ENCODE data around the gene LZTS2.

LZTS2 gene

DNA sequence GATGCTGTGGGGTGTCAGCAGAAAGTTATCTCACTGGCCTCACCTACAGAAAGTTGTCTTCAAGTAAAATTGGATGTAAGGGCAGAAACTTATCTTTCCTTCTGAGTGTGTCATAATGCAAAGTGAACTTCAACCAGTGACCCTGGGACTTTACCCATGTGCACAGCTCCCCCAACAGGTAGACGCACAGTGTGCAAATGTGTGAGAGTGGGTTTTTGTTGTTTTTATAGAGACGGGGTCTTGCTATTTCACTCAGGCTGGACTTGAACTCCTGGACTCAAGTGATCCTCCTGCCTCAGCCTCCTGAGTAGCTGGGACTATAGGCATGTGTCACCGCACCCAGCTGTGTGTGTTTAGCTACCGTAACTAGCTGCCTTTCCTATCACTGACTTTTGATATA lies 55.8 kb downstream of the LZTS2 start:
- no peak for DNase-seq (ENCODE audit: low read depth)
- H3K4me3 ChIP-seq (ENCODE audit: low read length) = no peak overlapping the region
- TF ChIP-seq, protein P1, sequence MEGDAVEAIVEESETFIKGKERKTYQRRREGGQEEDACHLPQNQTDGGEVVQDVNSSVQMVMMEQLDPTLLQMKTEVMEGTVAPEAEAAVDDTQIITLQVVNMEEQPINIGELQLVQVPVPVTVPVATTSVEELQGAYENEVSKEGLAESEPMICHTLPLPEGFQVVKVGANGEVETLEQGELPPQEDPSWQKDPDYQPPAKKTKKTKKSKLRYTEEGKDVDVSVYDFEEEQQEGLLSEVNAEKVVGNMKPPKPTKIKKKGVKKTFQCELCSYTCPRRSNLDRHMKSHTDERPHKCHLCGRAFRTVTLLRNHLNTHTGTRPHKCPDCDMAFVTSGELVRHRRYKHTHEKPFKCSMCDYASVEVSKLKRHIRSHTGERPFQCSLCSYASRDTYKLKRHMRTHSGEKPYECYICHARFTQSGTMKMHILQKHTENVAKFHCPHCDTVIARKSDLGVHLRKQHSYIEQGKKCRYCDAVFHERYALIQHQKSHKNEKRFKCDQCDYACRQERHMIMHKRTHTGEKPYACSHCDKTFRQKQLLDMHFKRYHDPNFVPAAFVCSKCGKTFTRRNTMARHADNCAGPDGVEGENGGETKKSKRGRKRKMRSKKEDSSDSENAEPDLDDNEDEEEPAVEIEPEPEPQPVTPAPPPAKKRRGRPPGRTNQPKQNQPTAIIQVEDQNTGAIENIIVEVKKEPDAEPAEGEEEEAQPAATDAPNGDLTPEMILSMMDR (conservative IDR thresholded peaks at IDR 0.05; ENCODE audit: low read length) = no peak

DNA sequence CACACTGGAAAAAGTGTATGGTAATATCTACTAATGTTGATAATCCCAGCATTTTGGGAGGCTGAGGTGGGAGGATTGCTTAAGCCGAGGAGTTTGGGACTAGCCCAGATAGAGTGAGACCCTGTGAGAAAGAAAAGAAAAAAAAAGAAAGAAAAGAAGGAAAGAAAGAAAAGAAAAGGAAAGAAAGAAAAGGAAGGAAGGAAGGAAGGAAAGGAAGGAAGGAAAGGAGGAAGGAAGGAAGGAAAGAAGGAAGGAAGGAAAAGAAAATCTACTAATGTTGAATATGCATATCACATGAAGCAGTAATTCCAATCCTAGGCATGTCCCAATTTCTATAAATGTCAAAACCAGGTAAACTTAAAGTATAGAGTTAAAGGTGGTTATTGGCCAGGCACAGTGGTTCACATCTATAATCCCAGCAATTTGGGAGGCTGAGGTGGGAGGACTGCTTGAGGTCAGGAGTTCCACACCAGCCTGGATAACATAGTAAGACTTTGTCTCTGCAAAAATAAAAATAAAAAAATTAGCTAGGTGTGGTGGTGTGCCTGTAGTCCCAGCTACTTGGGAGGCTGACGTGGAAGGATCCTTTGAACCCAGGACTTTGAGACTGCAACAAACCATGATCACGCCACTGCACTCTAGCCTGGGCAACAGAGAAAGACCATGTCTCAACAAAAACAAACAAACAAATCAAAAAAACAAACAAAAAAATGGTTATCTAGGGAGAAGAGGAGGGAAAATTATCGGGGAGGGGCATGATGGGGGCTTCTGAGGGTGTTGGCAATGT lies 57.0 kb downstream of the LZTS2 start:
- TF ChIP-seq, protein P1 (conservative IDR thresholded peaks at IDR 0.05; ENCODE audit: low read length) = no peak
- DNase-seq (ENCODE audit: low read depth) = no peak
- no peak overlapping the region for H3K4me3 ChIP-seq (ENCODE audit: low read length)

All from AG10803 (cell line).